Astrocyte (in vitro differentiated cells and primary cell): ENCODE results near the gene TBX18. TPM values are rescaled to one million over a fixed set of nuclear protein-coding genes. Genes with fewer than 3 reads are reported as not detected.

Experiments
- DNase-seq: peaks from one replicate; pipeline ENCODE4 v3.0.0-alpha.2; 2010; ENCODE audit warnings: low read depth
- FAIRE-seq: peaks from 2 replicates; lab custom pipeline; 2011; peaks lifted over from hg19 to GRCh38; lab: Jason Lieb, UNC
- H2AFZ ChIP-seq: 2 replicates; pipeline ENCODE4 v1.6.0; 2012; ENCODE audit warnings: low read depth, low read length, inconsistent platforms
- H3K27ac ChIP-seq: 2 replicates; pipeline ENCODE4 v1.5.1; 2011; ENCODE audit warnings: low read depth, low read length, inconsistent platforms
- H3K27me3 ChIP-seq: 2 replicates; pipeline ENCODE4 v1.6.0; 2011; ENCODE audit warnings: low read length, inconsistent platforms; ENCODE audit not compliant: insufficient read depth
- H3K36me3 ChIP-seq: 2 replicates; pipeline ENCODE4 v1.5.1; 2011; ENCODE audit warnings: low read length, inconsistent platforms; ENCODE audit not compliant: insufficient read depth
- H3K4me1 ChIP-seq: 2 replicates; pipeline ENCODE4 v1.5.1; 2011; ENCODE audit warnings: low read length, inconsistent platforms; ENCODE audit not compliant: insufficient read depth
- H3K4me2 ChIP-seq: 2 replicates; pipeline ENCODE4 v1.6.0; 2012; ENCODE audit warnings: low read length, inconsistent platforms
- H3K4me3 ChIP-seq: 2 replicates; pipeline ENCODE4 v1.5.1; 2011; ENCODE audit warnings: low read depth, mild to moderate bottlenecking, low read length, inconsistent platforms; ENCODE audit not compliant: insufficient read depth
- H3K79me2 ChIP-seq: 2 replicates; pipeline ENCODE4 v1.6.0; 2012; ENCODE audit warnings: mild to moderate bottlenecking, low read length, inconsistent platforms; ENCODE audit not compliant: insufficient read depth
- H3K9ac ChIP-seq: 2 replicates; pipeline ENCODE4 v1.6.0; 2012; ENCODE audit warnings: mild to moderate bottlenecking, low read length, inconsistent platforms
- H3K9me3 ChIP-seq: 2 replicates; pipeline ENCODE4 v1.5.1; 2012; ENCODE audit warnings: low read depth, mild to moderate bottlenecking, low read length, inconsistent platforms; ENCODE audit not compliant: insufficient read depth
- H4K20me1 ChIP-seq: 2 replicates; pipeline ENCODE4 v1.6.0; 2012; ENCODE audit warnings: low read length, inconsistent platforms; ENCODE audit not compliant: insufficient read depth
- H3K27ac Mint-ChIP-seq: one replicate; pipeline ENCODE4 v1.8.0; 2021; ENCODE audit warnings: mild to moderate bottlenecking, mixed read lengths; ENCODE audit not compliant: unreplicated experiment
- H3K27me3 Mint-ChIP-seq: one replicate; pipeline ENCODE4 v1.8.0; 2021; ENCODE audit warnings: low read depth, mixed read lengths; ENCODE audit not compliant: unreplicated experiment
- H3K36me3 Mint-ChIP-seq: one replicate; pipeline ENCODE4 v1.8.0; 2021; ENCODE audit warnings: low read depth, mixed read lengths; ENCODE audit not compliant: unreplicated experiment
- H3K4me1 Mint-ChIP-seq: one replicate; pipeline ENCODE4 v1.8.0; 2021; ENCODE audit warnings: low read depth, mixed read lengths; ENCODE audit not compliant: unreplicated experiment
- H3K4me3 Mint-ChIP-seq: one replicate; pipeline ENCODE4 v1.8.0; 2021; ENCODE audit warnings: mild to moderate bottlenecking, moderate library complexity, mixed read lengths; ENCODE audit not compliant: unreplicated experiment
- H3K9me3 Mint-ChIP-seq: one replicate; pipeline ENCODE4 v1.8.0; 2021; ENCODE audit warnings: mild to moderate bottlenecking, mixed read lengths; ENCODE audit not compliant: unreplicated experiment
- CTCF ChIP-seq: IDR thresholded peaks from 2 replicates; pipeline ENCODE4 v1.5.1; 2011; ENCODE audit warnings: low read depth, mild to moderate bottlenecking, inconsistent platforms, low read length, moderate library complexity; ENCODE audit not compliant: insufficient read depth
- EZH2 ChIP-seq: IDR thresholded peaks from 2 replicates; pipeline ENCODE4 v1.6.1; 2012; ENCODE audit warnings: mild to moderate bottlenecking, low read length, inconsistent platforms; ENCODE audit not compliant: insufficient read depth
- total RNA-seq: library from RNA; stranded (reverse); gene quantifications from 2 replicates; pipeline ENCODE4 v1.2.1, GENCODE V29; 2021

TBX18 gene
- total RNA-seq, 1 donor from 2014 or later, result 12.5 TPM

- DNase-seq (peak; percentile 71), FAIRE-seq (peak; percentile 78)
- Mint-ChIP-seq H3K36me3 (no peaks in the 10 kb centered on the region), H3K4me3 (no peak overlapping the region), H3K27me3 (no peaks in the 10 kb centered on the region), H3K27ac (peak overlapping the region; percentile 30), H3K4me1 (peaks cover 14% of the 10 kb centered on the region), H3K9me3 (no peaks in the 10 kb centered on the region)
- Histone ChIP-seq H3K9me3 (no peaks in the 10 kb centered on the region), H3K79me2 (no peaks in the 10 kb centered on the region), H3K4me3 (no peak overlapping the region), H3K9ac (no peak overlapping the region), H3K4me1 (no peaks in the 10 kb centered on the region), H3K27ac (no peak overlapping the region), H4K20me1 (no peaks in the 10 kb centered on the region), H2AFZ (no peak overlapping the region), H3K4me2 (no peak overlapping the region), H3K36me3 (no peaks in the 10 kb centered on the region), H3K27me3 (no peaks in the 10 kb centered on the region)
- TF ChIP-seq EZH2 (no peak), CTCF (no peak)
These were observed 76.1 kb downstream of the TBX18 start for GRCh38 chr6:84688141-84688873.

DNA sequence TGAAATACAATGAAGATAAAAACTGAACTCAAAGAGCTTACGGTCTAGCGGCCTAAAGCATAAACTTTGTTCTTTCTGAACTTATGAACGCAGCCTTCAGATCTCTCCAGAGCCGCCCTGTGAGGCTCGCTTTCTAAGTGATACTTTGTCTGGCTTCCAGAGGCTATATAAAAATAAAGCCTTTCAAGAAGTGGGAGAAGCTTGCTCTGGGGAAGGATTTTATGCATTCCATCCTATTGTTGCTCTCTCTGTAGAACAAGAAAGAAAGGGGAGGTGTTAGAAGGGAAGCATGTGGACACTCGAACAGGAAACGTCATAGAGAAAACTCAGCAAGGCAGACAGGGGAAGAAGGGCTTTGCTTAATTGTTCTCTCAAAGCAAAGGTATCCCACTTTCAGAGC, 77.0 kb downstream of the TBX18 start:
- peak; percentile 33 for DNase-seq
- Mint-ChIP-seq H3K27me3 (no peaks in the 10 kb centered on the region), H3K4me1 (peaks cover 14% of the 10 kb centered on the region), H3K4me3 (no peak overlapping the region), H3K27ac (no peak overlapping the region), H3K36me3 (no peaks in the 10 kb centered on the region), H3K9me3 (no peaks in the 10 kb centered on the region)
- H3K27me3 ChIP-seq, result no peaks in the 10 kb centered on the region
- no peak overlapping the region for H2AFZ ChIP-seq
- no peak overlapping the region for H3K27ac ChIP-seq
- H3K4me3 ChIP-seq, result no peak overlapping the region
- H3K4me2 ChIP-seq, result no peak overlapping the region
- H4K20me1 ChIP-seq, result no peaks in the 10 kb centered on the region
- no peak for TF ChIP-seq EZH2
- TF ChIP-seq CTCF, result no peak
- H3K9ac ChIP-seq, result no peak overlapping the region
- no peak for FAIRE-seq
- no peaks in the 10 kb centered on the region for H3K9me3 ChIP-seq
- H3K4me1 ChIP-seq, result no peaks in the 10 kb centered on the region
- no peaks in the 10 kb centered on the region for H3K36me3 ChIP-seq
- H3K79me2 ChIP-seq, result no peaks in the 10 kb centered on the region

- Mint-ChIP-seq H3K4me3 (no peak overlapping the region), H3K36me3 (no peaks in the 10 kb centered on the region), H3K4me1 (peaks cover 14% of the 10 kb centered on the region), H3K9me3 (no peaks in the 10 kb centered on the region), H3K27me3 (no peaks in the 10 kb centered on the region), H3K27ac (no peak overlapping the region)
- H3K9me3 ChIP-seq, result no peaks in the 10 kb centered on the region
- TF ChIP-seq EZH2 (no peak), CTCF (peak; percentile 32)
- FAIRE-seq, result no peak
- H3K4me2 ChIP-seq, result no peak overlapping the region
- H3K79me2 ChIP-seq, result no peaks in the 10 kb centered on the region
- no peak for DNase-seq
- H3K4me3 ChIP-seq, result no peak overlapping the region
- no peaks in the 10 kb centered on the region for H3K4me1 ChIP-seq
- H2AFZ ChIP-seq, result no peak overlapping the region
- no peak overlapping the region for H3K9ac ChIP-seq
- no peak overlapping the region for H3K27ac ChIP-seq
- H3K27me3 ChIP-seq, result no peaks in the 10 kb centered on the region
- H4K20me1 ChIP-seq, result no peaks in the 10 kb centered on the region
- no peaks in the 10 kb centered on the region for H3K36me3 ChIP-seq
These were observed 78.3 kb downstream of the TBX18 start for GRCh38 chr6:84685983-84686584.
